ENCODE data around the gene SLC26A3. TPM values are rescaled to one million over a fixed set of nuclear protein-coding genes. Genes with fewer than 3 reads are reported as not detected.

The SLC26A3 gene
- total RNA-seq, 1 donor from 2014 or later: 0.33 TPM

GRCh38 chr7:107828540-107828939 lies 25.5 kb upstream of the SLC26A3 start:
- intact Hi-C loops (cut with micrococcal nuclease): no loop called here
- peaks cover 12% of the 10 kb centered on the region for H3K9me3 ChIP-seq (replicated peaks)
- no peak overlapping the region for H3K27ac ChIP-seq (replicated peaks)
- no peak overlapping the region for H3K4me3 ChIP-seq
- H3K36me3 ChIP-seq: no peaks in the 10 kb centered on the region
- no peak for TF ChIP-seq CTCF (IDR thresholded peaks at IDR 0.05; ENCODE audit: borderline replicate concordance)
- no peaks in the 10 kb centered on the region for H3K27me3 ChIP-seq (ENCODE audit: low read depth)
- DNase-seq: no peak
- no peaks in the 10 kb centered on the region for H3K4me1 ChIP-seq

GRCh38 chr7:107827501-107827900 lies 24.5 kb upstream of the SLC26A3 start:
- H3K9me3 ChIP-seq (replicated peaks): peaks cover 12% of the 10 kb centered on the region
- intact Hi-C loops (cut with micrococcal nuclease): no loop called here

GRCh38 chr7:107826451-107826850 lies 23.4 kb upstream of the SLC26A3 start:
- Histone ChIP-seq H3K27me3 (ENCODE audit: low read depth) (no peaks in the 10 kb centered on the region), H3K36me3 (no peaks in the 10 kb centered on the region), H3K4me3 (no peak overlapping the region), H3K27ac (replicated peaks) (no peak overlapping the region), H3K9me3 (replicated peaks) (peaks cover 12% of the 10 kb centered on the region), H3K4me1 (no peaks in the 10 kb centered on the region)
- TF ChIP-seq CTCF (IDR thresholded peaks at IDR 0.05; ENCODE audit: borderline replicate concordance): no peak
- no peak for DNase-seq
- intact Hi-C loops (cut with micrococcal nuclease): no loop called here

More at GRCh38 chr7:107827501-107827900, 24.5 kb upstream of the SLC26A3 start:
- no peak for TF ChIP-seq CTCF (IDR thresholded peaks at IDR 0.05; ENCODE audit: borderline replicate concordance)
- Histone ChIP-seq H3K4me1 (no peaks in the 10 kb centered on the region), H3K27me3 (ENCODE audit: low read depth) (no peaks in the 10 kb centered on the region), H3K4me3 (no peak overlapping the region), H3K36me3 (no peaks in the 10 kb centered on the region), H3K27ac (replicated peaks) (no peak overlapping the region)
- no peak for DNase-seq

GRCh38 chr7:107824858-107825257 lies 21.8 kb upstream of the SLC26A3 start:
- Histone ChIP-seq H3K4me3 (no peak overlapping the region), H3K4me1 (no peaks in the 10 kb centered on the region), H3K27ac (replicated peaks) (no peak overlapping the region), H3K27me3 (ENCODE audit: low read depth) (no peaks in the 10 kb centered on the region), H3K9me3 (replicated peaks) (peaks cover 12% of the 10 kb centered on the region), H3K36me3 (no peaks in the 10 kb centered on the region)
- DNase-seq: no peak
- no peak for TF ChIP-seq CTCF (IDR thresholded peaks at IDR 0.05; ENCODE audit: borderline replicate concordance)
- intact Hi-C loops (cut with micrococcal nuclease): no loop called here

- DNase-seq: no peak
- Histone ChIP-seq H3K27me3 (ENCODE audit: low read depth) (peaks cover under 1% of the 10 kb centered on the region), H3K4me3 (no peak overlapping the region), H3K4me1 (no peaks in the 10 kb centered on the region), H3K9me3 (replicated peaks) (no peaks in the 10 kb centered on the region), H3K27ac (replicated peaks) (no peak overlapping the region), H3K36me3 (no peaks in the 10 kb centered on the region)
- intact Hi-C loops (cut with micrococcal nuclease): no loop called here
- no peak for TF ChIP-seq CTCF (IDR thresholded peaks at IDR 0.05; ENCODE audit: borderline replicate concordance)
These were observed 15.6 kb upstream of the SLC26A3 start for GRCh38 chr7:107818622-107819021.

All from left ventricle myocardium inferior (tissue), 1 donor.